Kidney (tissue), 14 donors: ENCODE results near the gene TP53BP2. TPM values are rescaled to one million over a fixed set of nuclear protein-coding genes. Genes with fewer than 3 reads are reported as not detected.

Experiments
- DNase-seq, 5 donors: peaks; one replicate each; pipeline ENCODE4 v3.0.0-alpha.2; 2013 to 2020
- FAIRE-seq: peaks from 2 replicates; lab custom pipeline; 2012; peaks lifted over from hg19 to GRCh38; lab: Jason Lieb, UNC
- H3K27ac ChIP-seq, 2 donors: one replicate each; pipeline ENCODE4 v1.7.0; 2013; ENCODE audit warnings: low read depth in 2 of 2, low read length in 2 of 2, inconsistent platforms in 1 of 2
- H3K27me3 ChIP-seq: one replicate; pipeline ENCODE4 v1.7.1; 2013; ENCODE audit warnings: low read length, inconsistent platforms; ENCODE audit not compliant: control insufficient read depth, insufficient read depth
- H3K36me3 ChIP-seq, 3 donors: one replicate each; pipeline versions ENCODE4 v1.7.0 to v1.7.1; 2013; ENCODE audit warnings: low read length in 3 of 3, control low read depth in 1 of 3, inconsistent platforms in 1 of 3; ENCODE audit not compliant: insufficient read depth in 3 of 3, control insufficient read depth in 2 of 3
- H3K4me1 ChIP-seq, 3 donors: one replicate each; pipeline versions ENCODE4 v1.7.0 to v1.7.1; 2013; ENCODE audit warnings: low read length in 3 of 3, inconsistent platforms in 1 of 3, low read depth in 1 of 3; ENCODE audit not compliant: control insufficient read depth in 2 of 3, insufficient read depth in 2 of 3
- H3K4me3 ChIP-seq, 3 donors: one replicate each; pipeline versions ENCODE4 v1.7.0 to v1.8.1; 2013; ENCODE audit warnings: low read length in 3 of 3, control low read depth in 1 of 3, inconsistent platforms in 1 of 3
- H3K9ac ChIP-seq, 3 donors: one replicate each; pipeline versions ENCODE4 v1.7.0 to v1.7.1; 2013; ENCODE audit warnings: low read length in 3 of 3, control low read depth in 1 of 3, inconsistent platforms in 1 of 3
- H3K9me3 ChIP-seq, 3 donors: one replicate each; pipeline versions ENCODE4 v1.7.0 to v1.7.1; 2013; ENCODE audit warnings: low read length in 3 of 3, control low read depth in 1 of 3, inconsistent platforms in 1 of 3; ENCODE audit not compliant: control insufficient read depth in 2 of 3, insufficient read depth in 1 of 3
- intact Hi-C: fragments of 100-400 bp; cut with DNase I; formaldehyde crosslinking; loops from one replicate; pipeline ENCODE4 v1.11.1; 2022
- polyA plus RNA-seq: library from polyadenylated mRNA; stranded (reverse); fragments of 350-450 nt; fragmentation: Illumina TruSeq; extraction: RNeasy Lipid Tissue Mini Kit (QIAGEN cat#74804); gene quantifications from one replicate; pipeline ENCODE4 v1.2.3, GENCODE V29; 2014; ENCODE audit warnings: low read depth, low replicate concordance; ENCODE audit not compliant: insufficient read depth
- total RNA-seq: library from RNA; stranded (reverse); fragmentation: NEBNext Ultra II Directional; extraction: Animal tissue kit (Norgen Biotek cat#: 25700); gene quantifications from one replicate; pipeline ENCODE4 v1.2.1, GENCODE V29; 2021
- TF ChIP-seq, protein P1 (sequence below): IDR thresholded peaks from 3 replicates; pipeline ENCODE4 v1.5.1; 2012; ENCODE audit warnings: mild to moderate bottlenecking, moderate library complexity, borderline replicate concordance; ENCODE audit not compliant: insufficient read depth; ENCODE audit errors: extremely low read depth
- donor health status: control.
- donor health status: control.
- donor health status: control.
- donor health status: control.
- donor health status: control.
- donor health status: DM: yes; HTN: yes; CAD: no.
- donor health status: Normal renal cell carcinoma (clear cell type).

The TP53BP2 gene
- total and polyA plus RNA-seq, 2 donors from 2014 or later: 10.3 to 45.9 TPM

DNA sequence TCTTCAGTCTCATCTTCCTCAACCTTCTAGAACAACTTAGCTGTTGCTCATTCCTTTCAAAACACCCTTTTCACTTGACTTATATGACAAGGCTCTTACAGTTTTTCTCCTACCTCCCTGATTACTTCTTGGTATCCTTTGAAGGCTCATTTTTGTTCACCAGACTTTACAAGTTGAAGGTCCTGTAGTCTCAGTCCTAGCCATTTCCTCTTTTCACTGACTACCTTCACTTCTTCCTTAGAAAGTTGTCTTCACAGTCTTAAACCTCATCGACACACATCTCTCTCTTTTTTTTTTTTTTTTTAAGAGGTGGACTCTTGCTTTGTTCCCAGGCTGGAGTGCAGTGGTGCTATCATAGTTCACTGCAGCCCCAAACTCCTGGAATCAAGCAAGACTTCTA, 6.6 kb upstream of the TP53BP2 start:
- intact Hi-C loops: no loop called here
- no peaks in the 10 kb centered on the region for H3K9me3 ChIP-seq

DNA sequence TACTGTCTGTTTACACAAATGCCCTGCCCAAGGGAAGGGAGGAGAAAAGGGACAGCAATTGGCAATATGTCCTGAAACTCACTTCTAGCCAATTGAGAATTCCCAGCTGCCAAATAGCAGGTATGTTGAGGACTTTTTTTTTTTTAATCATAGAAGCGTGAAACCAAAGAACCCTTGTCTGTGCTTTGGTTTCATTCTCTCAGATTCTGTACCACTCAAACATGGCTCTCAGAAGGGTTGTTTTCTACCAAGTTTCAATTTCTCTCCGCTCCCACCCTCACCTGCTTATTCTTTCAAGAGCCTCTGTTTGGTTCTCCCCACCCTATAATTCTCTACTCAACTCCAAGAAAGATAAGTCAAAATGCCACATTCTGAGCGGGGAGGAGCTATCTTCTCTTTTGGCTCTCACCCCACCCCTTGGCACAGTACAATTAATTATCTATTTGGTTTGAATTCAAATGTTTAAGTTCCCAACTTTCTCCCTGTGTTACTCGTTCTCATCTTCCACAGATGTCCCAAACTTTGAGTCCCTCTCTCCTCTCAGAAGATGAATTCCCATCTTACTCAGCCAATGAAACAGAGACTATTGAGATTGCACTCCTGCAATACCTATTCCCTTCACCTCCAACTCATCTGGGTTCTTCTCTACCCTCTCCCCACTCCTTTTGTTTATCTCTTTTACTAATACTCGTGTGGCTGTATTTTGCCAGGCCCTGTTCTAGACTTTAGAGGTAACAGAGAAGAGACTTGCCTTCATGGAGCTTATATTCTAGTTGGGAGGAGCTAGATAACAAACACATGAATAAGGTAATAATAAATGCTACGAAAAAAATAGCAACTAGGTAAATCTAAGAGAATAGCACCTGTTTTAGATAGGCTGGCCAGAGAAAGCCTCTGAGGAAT, 3.9 kb upstream of the TP53BP2 start:
- intact Hi-C loops: no loop called here
- DNase-seq (no peak), FAIRE-seq (no peak)
- TF ChIP-seq, protein P1, sequence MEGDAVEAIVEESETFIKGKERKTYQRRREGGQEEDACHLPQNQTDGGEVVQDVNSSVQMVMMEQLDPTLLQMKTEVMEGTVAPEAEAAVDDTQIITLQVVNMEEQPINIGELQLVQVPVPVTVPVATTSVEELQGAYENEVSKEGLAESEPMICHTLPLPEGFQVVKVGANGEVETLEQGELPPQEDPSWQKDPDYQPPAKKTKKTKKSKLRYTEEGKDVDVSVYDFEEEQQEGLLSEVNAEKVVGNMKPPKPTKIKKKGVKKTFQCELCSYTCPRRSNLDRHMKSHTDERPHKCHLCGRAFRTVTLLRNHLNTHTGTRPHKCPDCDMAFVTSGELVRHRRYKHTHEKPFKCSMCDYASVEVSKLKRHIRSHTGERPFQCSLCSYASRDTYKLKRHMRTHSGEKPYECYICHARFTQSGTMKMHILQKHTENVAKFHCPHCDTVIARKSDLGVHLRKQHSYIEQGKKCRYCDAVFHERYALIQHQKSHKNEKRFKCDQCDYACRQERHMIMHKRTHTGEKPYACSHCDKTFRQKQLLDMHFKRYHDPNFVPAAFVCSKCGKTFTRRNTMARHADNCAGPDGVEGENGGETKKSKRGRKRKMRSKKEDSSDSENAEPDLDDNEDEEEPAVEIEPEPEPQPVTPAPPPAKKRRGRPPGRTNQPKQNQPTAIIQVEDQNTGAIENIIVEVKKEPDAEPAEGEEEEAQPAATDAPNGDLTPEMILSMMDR: no peak
- H3K36me3 ChIP-seq: no peaks in the 10 kb centered on the region
- H3K27ac ChIP-seq: no peak overlapping the region
- H3K4me3 ChIP-seq: no peak overlapping the region
- H3K9ac ChIP-seq: no peak overlapping the region
- no peaks in the 10 kb centered on the region for H3K27me3 ChIP-seq
- H3K4me1 ChIP-seq: peaks cover 0 to 5% (median 0%) of the 10 kb centered on the region in 3 donors
- no peaks in the 10 kb centered on the region for H3K9me3 ChIP-seq

More for the DNA sequence above, 6.6 kb upstream of the TP53BP2 start:
- TF ChIP-seq, protein P1: no peak
- H3K27ac ChIP-seq: no peak overlapping the region
- no peaks in the 10 kb centered on the region for H3K4me1 ChIP-seq
- FAIRE-seq: no peak
- no peaks in the 10 kb centered on the region for H3K36me3 ChIP-seq
- no peak for DNase-seq
- no peak overlapping the region for H3K9ac ChIP-seq
- H3K27me3 ChIP-seq: no peaks in the 10 kb centered on the region
- H3K4me3 ChIP-seq: no peak overlapping the region

DNA sequence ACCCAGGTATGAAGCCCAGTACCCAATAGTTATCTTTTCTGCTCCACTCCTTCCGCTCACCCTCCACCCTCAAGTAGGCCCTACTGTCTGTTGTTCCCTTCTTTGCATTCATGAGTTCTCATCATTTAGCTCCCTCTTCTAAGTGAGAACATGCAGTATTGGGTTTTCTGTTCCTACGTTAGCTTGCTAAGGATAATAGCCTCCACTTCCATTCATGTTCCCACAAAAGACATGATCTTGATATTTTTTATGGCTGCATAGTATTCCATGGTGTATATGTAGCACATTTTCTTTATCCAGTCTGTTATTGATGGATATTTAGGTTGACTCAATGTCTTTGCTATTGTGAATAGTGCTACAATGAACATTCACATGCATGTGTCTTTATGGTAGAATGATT, 2.8 kb upstream of the TP53BP2 start:
- H3K27ac ChIP-seq: no peak overlapping the region

More for the DNA sequence above, 2.8 kb upstream of the TP53BP2 start:
- Histone ChIP-seq H3K9ac (no peak overlapping the region), H3K27me3 (no peaks in the 10 kb centered on the region), H3K9me3 (no peaks in the 10 kb centered on the region), H3K4me3 (no peak overlapping the region), H3K36me3 (no peaks in the 10 kb centered on the region), H3K4me1 (peaks cover 2 to 7% (median 5%) of the 10 kb centered on the region in 3 donors)
- FAIRE-seq: no peak
- intact Hi-C loops: no loop called here
- TF ChIP-seq, protein P1: no peak
- DNase-seq: no peak
